SK-N-SH (cell line): ENCODE data around the gene PRKCA. TPM values are rescaled to one million over a fixed set of nuclear protein-coding genes. Genes with fewer than 3 reads are reported as not detected.

Source experiments
- CTCF ChIA-PET: fragments of 300-600, 350-600 bp; formaldehyde crosslinking; extraction: SDS; loops from one replicate; lab custom pipeline; 2021; lab: Yijun Ruan, JAX
- POLR2A ChIA-PET: fragments of 350-600 bp; sonication (Branson Sonifier 250); formaldehyde crosslinking; extraction: SDS; loops from one replicate; lab custom pipeline; 2020; ENCODE audit warnings: antibody characterized with exemption, inconsistent platforms; lab: Yijun Ruan, JAX
- DNase-seq: peaks from one replicate; pipeline ENCODE4 v3.0.0; 2012
- H2AFZ ChIP-seq: fragments of 200-600 bp; sonication (generic); 2 replicates; pipeline ENCODE4 v1.8.1; 2016; ENCODE audit warnings: antibody characterized with exemption, mild to moderate bottlenecking, low read depth
- H3F3A ChIP-seq: fragments of 200-600 bp; sonication (generic); replicated peaks from 2 replicates; pipeline ENCODE3; 2016; ENCODE audit warnings: antibody characterized with exemption, mild to moderate bottlenecking; ENCODE audit not compliant: insufficient read depth
- H3K27ac ChIP-seq, 2 experiments: fragments of 200-500 bp in 1 of 2; fragments of 200-600 bp in 1 of 2; sonication (Bioruptor generic) in 1 of 2; sonication (generic), shearing (Covaris generic) in 1 of 2; 2 replicates each; pipeline versions ENCODE4 v1.5.1 to v1.6.1; 2014 to 2016; ENCODE audit warnings: low read depth in 2 of 2, inconsistent platforms in 1 of 2, low read length in 1 of 2, mild to moderate bottlenecking in 1 of 2, mixed read lengths in 1 of 2
- H3K27me3 ChIP-seq: fragments of 200-600 bp; sonication (generic), shearing (Covaris generic); 2 replicates; pipeline ENCODE4 v1.6.1; 2016; ENCODE audit warnings: mixed run types; ENCODE audit not compliant: insufficient read depth
- H3K36me3 ChIP-seq, 2 experiments: fragments of 200-500 bp in 1 of 2; fragments of 200-600 bp in 1 of 2; sonication (Bioruptor generic) in 1 of 2; sonication (generic) in 1 of 2; replicated peaks in 1 of 2; 2 replicates each; pipeline versions ENCODE3 to v1.5.1; 2014 to 2016; ENCODE audit warnings: low read length in 1 of 2, mild to moderate bottlenecking in 1 of 2; ENCODE audit not compliant: insufficient read depth in 2 of 2, control insufficient read depth in 1 of 2
- H3K4me1 ChIP-seq, 2 experiments: fragments of 200-500 bp in 1 of 2; fragments of 200-600 bp in 1 of 2; sonication (Bioruptor generic) in 1 of 2; sonication (generic), shearing (Covaris generic) in 1 of 2; 2 replicates each; pipeline versions ENCODE4 v1.5.1 to v1.6.1; 2014 to 2016; ENCODE audit warnings: low read depth in 1 of 2, low read length in 1 of 2, mixed run types in 1 of 2; ENCODE audit not compliant: insufficient read depth in 2 of 2, control insufficient read depth in 1 of 2
- H3K4me2 ChIP-seq: fragments of 200-600 bp; sonication (generic), shearing (Covaris generic); 2 replicates; pipeline ENCODE4 v1.6.1; 2017; ENCODE audit warnings: mixed run types
- H3K4me3 ChIP-seq, 2 experiments: fragments of 200-500 bp in 1 of 2; fragments of 200-600 bp in 1 of 2; sonication (Bioruptor generic) in 1 of 2; sonication (generic), shearing (Covaris generic) in 1 of 2; 2 replicates each; pipeline versions ENCODE4 v1.5.1 to v1.8.1; 2014 to 2016; ENCODE audit warnings: low read depth in 2 of 2, inconsistent platforms in 1 of 2, low read length in 1 of 2, mild to moderate bottlenecking in 1 of 2, mixed read lengths in 1 of 2, moderate library complexity in 1 of 2
- H3K79me2 ChIP-seq: fragments of 200-600 bp; sonication (generic); 2 replicates; pipeline ENCODE4 v1.8.1; 2017; ENCODE audit warnings: mild to moderate bottlenecking; ENCODE audit not compliant: insufficient read depth
- H3K9ac ChIP-seq: fragments of 200-600 bp; sonication (generic); 2 replicates; pipeline ENCODE4 v1.6.1; 2017; ENCODE audit warnings: mixed run types
- H3K9me2 ChIP-seq: fragments of 200-600 bp; sonication (generic); 2 replicates; pipeline ENCODE4 v1.6.1; 2017; ENCODE audit warnings: mixed run types
- H3K9me3 ChIP-seq: fragments of 200-600 bp; sonication (generic); 2 replicates; pipeline ENCODE4 v1.6.1; 2017; ENCODE audit warnings: mixed run types, mild to moderate bottlenecking, moderate library complexity
- H4K20me1 ChIP-seq: fragments of 200-600 bp; sonication (generic); 2 replicates; pipeline ENCODE4 v1.6.1; 2017; ENCODE audit warnings: mild to moderate bottlenecking, mixed run types; ENCODE audit not compliant: insufficient read depth
- CHD2 ChIP-seq: fragments of 150-350 bp; IDR thresholded peaks from 2 replicates; pipeline ENCODE4 v1.6.1; 2018; ENCODE audit warnings: low read length; ENCODE audit not compliant: partially characterized antibody
- CTCF ChIP-seq: fragments of 200-600 bp; sonication (generic); IDR thresholded peaks from 2 replicates; pipeline ENCODE4 v1.6.1; 2017; ENCODE audit warnings: antibody characterized with exemption, mild to moderate bottlenecking, moderate library complexity
- EP300 ChIP-seq, 2 experiments: IDR thresholded peaks; 2 replicates each; pipeline versions ENCODE4 v1.4.0 to v1.6.1; 2012; ENCODE audit warnings: borderline replicate concordance in 1 of 2, low read depth in 1 of 2, low read length in 1 of 2
- EZH2phosphoT487 ChIP-seq: fragments of 200-600 bp; sonication (generic); IDR thresholded peaks from 2 replicates; pipeline ENCODE4 v1.6.1; 2017; ENCODE audit warnings: low read depth, mixed run types, mild to moderate bottlenecking, antibody characterized with exemption, moderate library complexity, borderline replicate concordance
- FOXM1 ChIP-seq: IDR thresholded peaks from 2 replicates; pipeline ENCODE4 v1.4.0; 2012; ENCODE audit warnings: low read depth, mild to moderate bottlenecking
- GABPA ChIP-seq: IDR thresholded peaks from 2 replicates; pipeline ENCODE4 v1.4.0; 2012; ENCODE audit warnings: low read depth, mild to moderate bottlenecking
- IRF3 ChIP-seq: fragments of 150-350 bp; IDR thresholded peaks from 2 replicates; pipeline ENCODE4 v1.6.1; 2016; ENCODE audit warnings: mild to moderate bottlenecking, low read depth, low read length
- MEF2A ChIP-seq: IDR thresholded peaks from 2 replicates; pipeline ENCODE4 v1.4.0; 2012; ENCODE audit warnings: low read depth, borderline replicate concordance
- NFIC ChIP-seq: IDR thresholded peaks from 2 replicates; pipeline ENCODE4 v1.4.0; 2012; ENCODE audit warnings: borderline replicate concordance
- POLR2AphosphoS5 ChIP-seq: IDR thresholded peaks from 2 replicates; pipeline ENCODE4 v1.6.1; 2012; ENCODE audit warnings: low read depth, low read length
- RAD21 ChIP-seq: IDR thresholded peaks from 2 replicates; pipeline ENCODE4 v1.6.1; 2012; ENCODE audit warnings: mild to moderate bottlenecking, low read length
- RCOR1 ChIP-seq: fragments of 150-350 bp; IDR thresholded peaks from 2 replicates; pipeline ENCODE4 v1.6.1; 2017; ENCODE audit warnings: antibody characterized with exemption, low read length
- RFX5 ChIP-seq: IDR thresholded peaks from 2 replicates; pipeline ENCODE4 v1.6.1; 2012; ENCODE audit warnings: mild to moderate bottlenecking, improper control_type of control experiment, low read length
- SIN3A ChIP-seq: IDR thresholded peaks from 2 replicates; pipeline ENCODE4 v1.6.1; 2012; ENCODE audit warnings: low read depth, mild to moderate bottlenecking, low read length, moderate library complexity, borderline replicate concordance
- TCF12 ChIP-seq: IDR thresholded peaks from 2 replicates; pipeline ENCODE4 v1.4.0; 2012
- TEAD4 ChIP-seq: IDR thresholded peaks from 2 replicates; pipeline ENCODE4 v1.4.0; 2012; ENCODE audit warnings: mild to moderate bottlenecking, borderline replicate concordance; ENCODE audit not compliant: insufficient read depth
- USF1 ChIP-seq: IDR thresholded peaks from 2 replicates; pipeline ENCODE4 v1.4.0; 2012; ENCODE audit warnings: low read depth, borderline replicate concordance
- ZBTB33 ChIP-seq: IDR thresholded peaks from 2 replicates; pipeline ENCODE4 v1.4.0; 2012; ENCODE audit warnings: low read depth, borderline replicate concordance
- WGBS: methylation state at CpG from one replicate; pipeline ENCODE4 v1.1.6; 2017; ENCODE audit warnings: low lambda C conversion rate; 5-methylcytosine and 5-hydroxymethylcytosine counted together
- polyA plus RNA-seq, 3 experiments: library from polyadenylated mRNA; depleted of rRNA; stranded (reverse); fragments of >200 nt; gene quantifications; 2 replicates each; pipeline ENCODE4 v1.2.3, GENCODE V29; 2012
- TF ChIP-seq, protein P1 (sequence below): IDR thresholded peaks from 2 replicates; pipeline ENCODE4 v1.6.1; 2012; ENCODE audit warnings: mild to moderate bottlenecking, low read depth, low read length, moderate library complexity
- TF ChIP-seq, protein P2 (sequence below): IDR thresholded peaks from 2 replicates; pipeline ENCODE4 v1.4.0; 2012; ENCODE audit warnings: low read depth

PRKCA gene
- polyA plus RNA-seq, 1 of the 3 experiments (the other 2 are of a cell fraction): 108 TPM

DNA sequence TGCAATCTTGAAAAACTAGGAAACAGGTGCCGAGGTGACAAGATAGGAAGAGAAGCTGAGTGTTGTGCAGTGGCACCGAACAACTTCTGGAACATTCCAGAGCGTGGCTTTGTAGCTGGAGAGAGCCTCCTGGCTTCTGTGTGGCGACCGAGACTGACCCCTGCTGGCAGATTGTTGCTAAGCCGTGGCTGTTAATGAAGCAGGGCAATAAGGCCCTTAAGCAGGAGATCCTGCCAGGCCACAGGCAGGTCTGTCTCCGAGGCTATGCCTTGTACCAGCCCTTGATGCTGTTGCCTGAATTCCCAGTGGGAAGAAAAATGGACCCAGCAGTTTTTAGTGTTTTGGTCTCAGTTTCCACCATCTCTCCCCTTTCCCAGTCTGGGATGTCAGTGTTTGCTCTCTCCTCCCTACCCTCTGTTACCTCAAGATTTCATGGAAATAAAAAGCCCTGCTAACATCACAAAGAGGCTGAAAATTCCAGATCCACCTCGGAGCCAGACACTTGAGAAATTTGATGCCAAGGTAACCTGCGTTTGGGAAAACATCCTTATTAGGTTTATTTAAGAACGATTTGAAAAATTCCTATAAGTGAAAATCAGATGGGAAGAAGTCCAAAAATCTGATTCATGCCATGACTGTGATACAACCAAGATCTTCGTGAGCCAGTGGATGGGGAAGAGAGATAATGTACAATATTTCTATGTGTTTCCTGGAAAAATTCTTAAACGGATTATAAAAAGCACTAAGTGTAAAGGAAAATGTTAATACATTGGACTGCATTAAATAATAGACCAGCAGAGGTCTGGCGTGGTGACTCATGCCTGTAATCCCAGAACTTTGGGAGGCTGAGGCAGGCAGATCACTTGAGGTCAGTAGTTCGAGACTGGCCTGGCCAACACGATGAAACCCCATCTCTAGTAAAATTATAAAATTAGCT, 265.1 kb downstream of the PRKCA start:
- Histone ChIP-seq H3K9me3 (no peaks in the 10 kb centered on the region), H4K20me1 (no peaks in the 10 kb centered on the region; the same call in 1 of the 2 replicates), H3K9ac (peak overlapping the region; percentile 65), H3F3A (peaks cover 37% of the 10 kb centered on the region), H3K4me2 (peak overlapping the region; percentile 47), H3K27me3 (no peaks in the 10 kb centered on the region), H3K4me1 (peaks cover 22 to 31% of the 10 kb centered on the region in 2 experiments), H3K36me3 (peaks cover 0 to 22% of the 10 kb centered on the region in 2 experiments), H3K79me2 (peaks cover 73% of the 10 kb centered on the region), H2AFZ (no peak overlapping the region), H3K9me2 (no peaks in the 10 kb centered on the region), H3K27ac (peak overlapping the region; percentile 77 to 97), H3K4me3 (peak overlapping the region in 1 of 2 experiments; percentile 3; a peak in 1 of 4 replicates)
- peak; percentile 71 for DNase-seq
- ChIA-PET POLR2A (no interaction called here), CTCF (interaction anchor here (0.6 to 3.0 kb wide), 47 partner anchors 8 to 380 kb away, joined by 3 to 26 read pairs (median 4); no protein-coding TSS in a partner anchor)
- 25% methylated on average over 15 of the region's 15 CpGs for WGBS
- TF ChIP-seq RFX5 (peak; percentile 2; the same call in 1 of the 2 replicates), POLR2AphosphoS5 (peak; percentile 86), NFIC (peak; percentile 99), USF1 (peak; percentile 39; the same call in 1 of the 2 replicates), RAD21 (peak; percentile 91), TEAD4 (peak; percentile 98), EP300 (IDR thresholded peaks at IDR 0.05; ENCODE audit: borderline replicate concordance in 1 of 2, low read depth in 1 of 2, low read length in 1 of 2) (peak; percentile 80 to 99), GABPA (peak; percentile 35), MEF2A (peak; percentile 91), SIN3A (peak; percentile 15; the same call in 1 of the 2 replicates), TCF12 (peak; percentile 98), RCOR1 (peak; percentile 75; the same call in 1 of the 2 replicates), CTCF (peak; percentile 100), IRF3 (no peak), CHD2 (no peak), FOXM1 (peak; percentile 96), ZBTB33 (peak; percentile 71), EZH2phosphoT487 (no peak)
- TF ChIP-seq, protein P1, sequence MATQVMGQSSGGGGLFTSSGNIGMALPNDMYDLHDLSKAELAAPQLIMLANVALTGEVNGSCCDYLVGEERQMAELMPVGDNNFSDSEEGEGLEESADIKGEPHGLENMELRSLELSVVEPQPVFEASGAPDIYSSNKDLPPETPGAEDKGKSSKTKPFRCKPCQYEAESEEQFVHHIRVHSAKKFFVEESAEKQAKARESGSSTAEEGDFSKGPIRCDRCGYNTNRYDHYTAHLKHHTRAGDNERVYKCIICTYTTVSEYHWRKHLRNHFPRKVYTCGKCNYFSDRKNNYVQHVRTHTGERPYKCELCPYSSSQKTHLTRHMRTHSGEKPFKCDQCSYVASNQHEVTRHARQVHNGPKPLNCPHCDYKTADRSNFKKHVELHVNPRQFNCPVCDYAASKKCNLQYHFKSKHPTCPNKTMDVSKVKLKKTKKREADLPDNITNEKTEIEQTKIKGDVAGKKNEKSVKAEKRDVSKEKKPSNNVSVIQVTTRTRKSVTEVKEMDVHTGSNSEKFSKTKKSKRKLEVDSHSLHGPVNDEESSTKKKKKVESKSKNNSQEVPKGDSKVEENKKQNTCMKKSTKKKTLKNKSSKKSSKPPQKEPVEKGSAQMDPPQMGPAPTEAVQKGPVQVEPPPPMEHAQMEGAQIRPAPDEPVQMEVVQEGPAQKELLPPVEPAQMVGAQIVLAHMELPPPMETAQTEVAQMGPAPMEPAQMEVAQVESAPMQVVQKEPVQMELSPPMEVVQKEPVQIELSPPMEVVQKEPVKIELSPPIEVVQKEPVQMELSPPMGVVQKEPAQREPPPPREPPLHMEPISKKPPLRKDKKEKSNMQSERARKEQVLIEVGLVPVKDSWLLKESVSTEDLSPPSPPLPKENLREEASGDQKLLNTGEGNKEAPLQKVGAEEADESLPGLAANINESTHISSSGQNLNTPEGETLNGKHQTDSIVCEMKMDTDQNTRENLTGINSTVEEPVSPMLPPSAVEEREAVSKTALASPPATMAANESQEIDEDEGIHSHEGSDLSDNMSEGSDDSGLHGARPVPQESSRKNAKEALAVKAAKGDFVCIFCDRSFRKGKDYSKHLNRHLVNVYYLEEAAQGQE: peak; percentile 59; the same call in 1 of the 2 replicates
- TF ChIP-seq, protein P2, sequence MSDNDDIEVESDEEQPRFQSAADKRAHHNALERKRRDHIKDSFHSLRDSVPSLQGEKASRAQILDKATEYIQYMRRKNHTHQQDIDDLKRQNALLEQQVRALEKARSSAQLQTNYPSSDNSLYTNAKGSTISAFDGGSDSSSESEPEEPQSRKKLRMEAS: peak; percentile 99
